Brain microvascular endothelial cell (primary cell): Measurements from ENCODE around the gene CPXM2.

Source experiments
- DNase-seq: peaks from one replicate; pipeline ENCODE4 v3.0.0-alpha.2; 2020
- H3K27ac ChIP-seq: fragments of 250-450 bp; sonication (Bioruptor Pico); 2 replicates; pipeline ENCODE4 v1.5.1; 2020; ENCODE audit warnings: mild to moderate bottlenecking, moderate library complexity
- H3K27me3 ChIP-seq: fragments of 250-450 bp; sonication (Bioruptor Pico); replicated peaks from 2 replicates; pipeline ENCODE4 v1.5.1; 2020; ENCODE audit warnings: mild to moderate bottlenecking
- H3K36me3 ChIP-seq: fragments of 250-450 bp; sonication (Bioruptor Pico); replicated peaks from 2 replicates; pipeline ENCODE4 v1.5.1; 2020; ENCODE audit warnings: mild to moderate bottlenecking
- H3K4me3 ChIP-seq: 2 replicates; pipeline ENCODE4 v1.5.1; 2011; ENCODE audit warnings: low read depth, mild to moderate bottlenecking, control low read depth, low read length, moderate library complexity
- CTCF ChIP-seq: IDR thresholded peaks from 2 replicates; pipeline ENCODE4 v1.5.1; 2011; ENCODE audit warnings: low read depth, mild to moderate bottlenecking, moderate library complexity, low read length, control low read depth, inconsistent platforms; ENCODE audit errors: missing control alignments
- in situ Hi-C: cut with HindIII; loops from 2 replicates; pipeline ENCODE4 v1.10.0; 2017; ENCODE audit warnings: low sequenced_read_pairs, low pct_ligation_motif_present

The CPXM2 gene

GRCh38 chr10:123747426-123747825 is 144.2 kb downstream of the CPXM2 start:
- TF ChIP-seq CTCF = no peak
- Histone ChIP-seq H3K36me3 (no peaks in the 10 kb centered on the region), H3K27me3 (no peaks in the 10 kb centered on the region), H3K4me3 (no peak overlapping the region), H3K27ac (no peak overlapping the region)
- DNase-seq = no peak
- in situ Hi-C loops = no loop called here

GRCh38 chr10:123746942-123747341 is 144.7 kb downstream of the CPXM2 start:
- Histone ChIP-seq H3K36me3 (no peaks in the 10 kb centered on the region), H3K27me3 (no peaks in the 10 kb centered on the region), H3K4me3 (no peak overlapping the region), H3K27ac (no peak overlapping the region)
- in situ Hi-C loops = no loop called here
- DNase-seq = no peak
- no peak for TF ChIP-seq CTCF

- TF ChIP-seq CTCF = no peak
- Histone ChIP-seq H3K27ac (no peak overlapping the region), H3K4me3 (no peak overlapping the region), H3K36me3 (no peaks in the 10 kb centered on the region), H3K27me3 (no peaks in the 10 kb centered on the region)
- in situ Hi-C loops = no loop called here
- DNase-seq = no peak
Measured at GRCh38 chr10:123746520-123746919, 145.1 kb downstream of the CPXM2 start.

DNA sequence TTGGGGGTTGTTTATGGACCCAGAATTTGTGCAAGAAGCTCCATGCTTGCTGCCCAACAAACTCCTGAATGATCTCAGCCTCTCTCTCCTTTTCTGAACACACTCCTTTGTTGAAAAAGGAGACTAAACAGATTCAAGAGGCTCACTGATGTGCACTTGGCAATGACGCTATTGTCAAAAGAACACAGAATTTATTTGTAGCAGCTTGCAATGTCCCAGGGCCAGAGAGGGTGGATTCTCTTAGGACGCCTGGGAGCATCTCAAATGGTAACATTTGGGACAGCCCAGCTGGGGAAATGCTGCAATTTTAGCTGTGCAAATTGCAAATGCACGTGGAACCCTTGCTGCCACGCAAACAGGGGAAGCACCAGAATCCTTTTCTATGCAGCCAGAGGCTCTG is 145.5 kb downstream of the CPXM2 start:
- Histone ChIP-seq H3K27ac (no peak overlapping the region), H3K27me3 (no peaks in the 10 kb centered on the region), H3K4me3 (no peak overlapping the region), H3K36me3 (no peaks in the 10 kb centered on the region)
- no peak for TF ChIP-seq CTCF
- in situ Hi-C loops = no loop called here
- DNase-seq = no peak

GRCh38 chr10:123744224-123744536 is 147.4 kb downstream of the CPXM2 start:
- Histone ChIP-seq H3K27ac (no peak overlapping the region), H3K27me3 (no peaks in the 10 kb centered on the region), H3K36me3 (no peaks in the 10 kb centered on the region), H3K4me3 (no peak overlapping the region)
- in situ Hi-C loops = no loop called here
- no peak for TF ChIP-seq CTCF
- no peak for DNase-seq

DNA sequence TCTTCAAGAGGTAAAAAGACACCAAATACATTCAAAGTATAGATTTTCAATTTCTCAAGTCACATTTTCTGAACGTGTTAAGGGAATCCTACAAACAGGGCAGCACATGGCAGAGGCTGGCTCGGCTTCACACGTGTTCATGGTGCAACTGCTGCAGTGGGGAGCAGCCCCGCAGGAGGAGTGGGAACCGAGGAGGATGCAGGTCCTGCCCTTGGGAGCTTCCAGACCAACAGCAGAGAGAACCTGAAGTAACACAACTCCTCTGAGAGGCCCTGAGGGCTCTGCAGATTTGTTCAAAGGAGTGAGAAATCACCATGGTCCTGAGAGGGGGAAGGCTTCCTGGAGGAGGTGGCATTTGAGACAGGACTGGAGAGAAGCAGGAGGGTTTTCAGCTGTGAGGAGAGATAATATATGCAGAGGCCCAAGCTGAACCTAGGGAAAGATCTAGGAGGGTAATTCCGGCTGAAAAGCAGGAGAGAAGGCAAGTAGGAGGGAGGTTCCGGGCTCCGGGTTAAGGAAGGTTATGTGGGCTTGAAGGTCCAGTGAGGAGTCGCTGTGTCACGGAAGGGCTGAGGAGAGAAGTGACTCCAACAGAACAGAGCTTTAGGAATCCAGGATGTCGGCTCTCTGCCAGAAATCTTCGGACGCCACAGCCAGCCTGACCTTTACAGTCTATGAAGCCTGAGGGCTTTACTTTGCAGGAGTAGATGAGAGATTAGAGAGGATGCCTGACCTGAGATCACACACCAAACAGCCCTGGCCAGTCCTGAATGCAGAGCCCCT is 148.0 kb downstream of the CPXM2 start:
- DNase-seq = no peak
- H3K27ac ChIP-seq = no peak overlapping the region
- H3K27me3 ChIP-seq = no peaks in the 10 kb centered on the region
- no peak overlapping the region for H3K4me3 ChIP-seq
- in situ Hi-C loops = no loop called here
- TF ChIP-seq CTCF = no peak
- H3K36me3 ChIP-seq = no peaks in the 10 kb centered on the region
